Measurements from ENCODE around the gene PID1.

The PID1 gene

GRCh38 chr2:229257985-229258384, 13.1 kb downstream of the PID1 start:
- DNase-seq = no peak

- no peak for DNase-seq
Observed at GRCh38 chr2:229256376-229256775, 14.7 kb downstream of the PID1 start.

GRCh38 chr2:229254206-229254605, 16.9 kb downstream of the PID1 start:
- no peak for DNase-seq

GRCh38 chr2:229252996-229253395, 18.1 kb downstream of the PID1 start:
- no peak for DNase-seq

- no peak for DNase-seq
Observed at GRCh38 chr2:229252280-229252679, 18.8 kb downstream of the PID1 start.

- no peak for DNase-seq
Observed at GRCh38 chr2:229249536-229249935, 21.6 kb downstream of the PID1 start.

- DNase-seq = no peak
Observed at GRCh38 chr2:229246334-229246733, 24.8 kb downstream of the PID1 start.

GRCh38 chr2:229244975-229245374, 26.1 kb downstream of the PID1 start:
- no peak for DNase-seq

GRCh38 chr2:229243890-229244560, 27.1 kb downstream of the PID1 start:
- no peak for DNase-seq

- no peak for DNase-seq
Observed at GRCh38 chr2:229240984-229241491, 30.0 kb downstream of the PID1 start.

- no peak for DNase-seq
Observed at GRCh38 chr2:229239021-229239420, 32.1 kb downstream of the PID1 start.

GRCh38 chr2:229237270-229237669, 33.8 kb downstream of the PID1 start:
- DNase-seq = no peak

GRCh38 chr2:229235131-229235914, 35.8 kb downstream of the PID1 start:
- no peak for DNase-seq

- DNase-seq = no peak
Observed at GRCh38 chr2:229231885-229232284, 39.2 kb downstream of the PID1 start.

- no peak for DNase-seq
Observed at GRCh38 chr2:229231328-229231868, 39.7 kb downstream of the PID1 start.

- no peak for DNase-seq
Observed at GRCh38 chr2:229230911-229231310, 40.2 kb downstream of the PID1 start.

GRCh38 chr2:229230256-229230655, 40.8 kb downstream of the PID1 start:
- no peak for DNase-seq

- no peak for DNase-seq
Observed at GRCh38 chr2:229226382-229226781, 44.7 kb downstream of the PID1 start.

- no peak for DNase-seq
Observed at GRCh38 chr2:229223107-229223506, 48.0 kb downstream of the PID1 start.

- no peak for DNase-seq
Observed at GRCh38 chr2:229221641-229222040, 49.4 kb downstream of the PID1 start.

GRCh38 chr2:229220254-229220653, 50.8 kb downstream of the PID1 start:
- no peak for DNase-seq

GRCh38 chr2:229218329-229218921, 52.7 kb downstream of the PID1 start:
- DNase-seq = no peak

GRCh38 chr2:229212241-229212640, 58.8 kb downstream of the PID1 start:
- DNase-seq = no peak

GRCh38 chr2:229210641-229211040, 60.4 kb downstream of the PID1 start:
- DNase-seq = no peak

Data from SW 1271 (cell line).